Spleen (tissue), 11 donors: Measurements from ENCODE around the gene KLRF1. TPM values are rescaled to one million over a fixed set of nuclear protein-coding genes. Genes with fewer than 3 reads are reported as not detected.

Experiments used
- DNase-seq: peaks from one replicate; pipeline ENCODE4 v3.0.0-alpha.2; 2020
- H3K27ac ChIP-seq, 8 donors: fragments of 200-600 bp; sonication (generic) in 7 of 8; 1 replicate in 4 of 8; 2 replicates in 4 of 8; pipeline versions ENCODE4 v1.5.0 to v1.8.0; 2016 to 2021; ENCODE audit warnings: inconsistent platforms in 4 of 8, mild to moderate bottlenecking in 4 of 8, moderate library complexity in 1 of 8
- H3K27me3 ChIP-seq, 7 donors: fragments of 200-600 bp; sonication (generic) in 6 of 7; replicated peaks in 1 of 7; 1 replicate in 4 of 7; 2 replicates in 3 of 7; pipeline versions ENCODE4 v1.5.0 to v1.8.0; 2016 to 2021; ENCODE audit warnings: inconsistent platforms in 3 of 7, mild to moderate bottlenecking in 1 of 7
- H3K36me3 ChIP-seq, 6 donors: fragments of 200-600 bp; sonication (generic) in 5 of 6; 1 replicate in 4 of 6; 2 replicates in 2 of 6; pipeline versions ENCODE4 v1.5.0 to v1.8.0; 2016 to 2021; ENCODE audit warnings: inconsistent platforms in 2 of 6
- H3K4me1 ChIP-seq, 6 donors: fragments of 200-600 bp; sonication (generic) in 5 of 6; 1 replicate in 3 of 6; 2 replicates in 3 of 6; pipeline versions ENCODE4 v1.5.0 to v1.8.0; 2016 to 2021; ENCODE audit warnings: inconsistent platforms in 3 of 6
- H3K4me3 ChIP-seq, 8 donors: fragments of 200-600 bp; sonication (generic) in 7 of 8; 1 replicate in 4 of 8; 2 replicates in 4 of 8; pipeline versions ENCODE4 v1.5.0 to v1.8.0; 2016 to 2021; ENCODE audit warnings: inconsistent platforms in 4 of 8, mild to moderate bottlenecking in 4 of 8, moderate library complexity in 2 of 8
- H3K9me3 ChIP-seq, 8 donors: fragments of 200-600 bp; sonication (generic) in 7 of 8; 1 replicate in 4 of 8; 2 replicates in 4 of 8; pipeline versions ENCODE4 v1.5.0 to v1.8.0; 2016 to 2021; ENCODE audit warnings: inconsistent platforms in 4 of 8
- CTCF ChIP-seq, 11 experiments: fragments of 200-600 bp in 7 of 11; fragments of 450-650 bp in 4 of 11; sonication (generic) in 4 of 11; IDR thresholded peaks in 8 of 11; conservative IDR thresholded peaks in 3 of 11; 1 replicate in 7 of 11; 2 replicates in 4 of 11; pipeline versions ENCODE4 v1.4.0 to v1.8.0; 2016 to 2021; ENCODE audit warnings: antibody characterized with exemption in 11 of 11, inconsistent platforms in 4 of 11, mild to moderate bottlenecking in 1 of 11
- POLR2A ChIP-seq, 3 donors: fragments of 450-650 bp; IDR thresholded peaks; one replicate each; pipeline ENCODE4 v1.5.1; 2017; ENCODE audit warnings: antibody characterized with exemption in 3 of 3, mild to moderate bottlenecking in 1 of 3
- POLR2AphosphoS5 ChIP-seq, 3 donors: sonication (generic); formaldehyde crosslinking; IDR thresholded peaks; one replicate each; pipeline ENCODE4 v1.5.1; 2017; ENCODE audit warnings: antibody characterized with exemption in 3 of 3
- WGBS, 5 donors: extraction: QIAGEN DNeasy Blood & Tissue Kit in 3 of 5; methylation state at CpG; one replicate each; pipeline versions ENCODE4 v1.1.5 to v1.1.7; 2013 to 2018; 5-methylcytosine and 5-hydroxymethylcytosine counted together
- intact Hi-C: fragments of 100-400 bp; cut with DNase I; formaldehyde crosslinking; loops from one replicate; pipeline ENCODE4 v1.15.0; 2023; ENCODE audit warnings: low total_unique reads
- polyA plus RNA-seq, 3 donors: library from polyadenylated mRNA; stranded (reverse); fragments of 200-250 nt; gene quantifications; one replicate each; pipeline ENCODE4 v1.2.1, GENCODE V29; 2013
- total RNA-seq, 7 donors: library from RNA; depleted of rRNA in 3 of 7; stranded (reverse); fragments of >200 nt in 3 of 7; fragmentation: NEBNext Ultra II Directional in 4 of 7; extraction: Animal tissue kit (Norgen Biotek cat#: 25700) in 4 of 7; gene quantifications; one replicate each; pipeline versions ENCODE4 v1.1.0 to v1.2.1, GENCODE V29; 2016 to 2021
- donor health status: healthy with polysubstance abuse.
- donor health status: DM: no; HTN: no; CAD: no; lungs with moderate emphysema.
- donor health status: DM: no; HTN: no; CAD: no.
- donor health status: Bipolar disorder and iron deficiency.
- donor health status: healthy.
- donor health status: DM: no; HTN: no; CAD: no.
- donor health status: DM: yes; HTN: yes; CAD: no.

Gene KLRF1
- total and polyA plus RNA-seq, 10 donors = 7.9 to 22.6 (median 9.7) TPM

GRCh38 chr12:9782547-9783382 lies 44.5 kb upstream of the KLRF1 start:
- no peak for DNase-seq
- Histone ChIP-seq H3K9me3 (no peaks in the 10 kb centered on the region), H3K27me3 (no peaks in the 10 kb centered on the region), H3K4me3 (no peak overlapping the region), H3K27ac (no peak overlapping the region), H3K36me3 (no peaks in the 10 kb centered on the region), H3K4me1 (peaks cover 0 to 6% (median 2%) of the 10 kb centered on the region in 6 donors)
- TF ChIP-seq CTCF (IDR thresholded peaks at IDR 0.05 in 8 of 11, conservative IDR thresholded peaks at IDR 0.05 in 3 of 11) = no peak
- no peak for TF ChIP-seq POLR2AphosphoS5 (IDR thresholded peaks at IDR 0.05)
- no peak for TF ChIP-seq POLR2A (IDR thresholded peaks at IDR 0.05)
- whole genome bisulfite sequencing, 5 donors = 73 to 89% (median 83%) methylated on average over 7 of the region's 7 CpGs
- intact Hi-C loops = no loop called here

- Histone ChIP-seq H3K27me3 (no peaks in the 10 kb centered on the region), H3K27ac (no peak overlapping the region), H3K9me3 (no peaks in the 10 kb centered on the region), H3K4me1 (peaks cover 0 to 5% (median 1%) of the 10 kb centered on the region in 6 donors), H3K4me3 (no peak overlapping the region), H3K36me3 (no peaks in the 10 kb centered on the region)
- TF ChIP-seq POLR2A (IDR thresholded peaks at IDR 0.05) (no peak), CTCF (IDR thresholded peaks at IDR 0.05 in 8 of 11, conservative IDR thresholded peaks at IDR 0.05 in 3 of 11) (no peak), POLR2AphosphoS5 (IDR thresholded peaks at IDR 0.05) (no peak)
- 92 to 98% (median 97%) methylated on average over 2 of the region's 2 CpGs for WGBS, 5 donors
- intact Hi-C loops = no loop called here
- no peak for DNase-seq
Observed at GRCh38 chr12:9784326-9784725, 43.0 kb upstream of the KLRF1 start.

GRCh38 chr12:9784816-9785215 lies 42.5 kb upstream of the KLRF1 start:
- H3K27me3 ChIP-seq = no peaks in the 10 kb centered on the region
- DNase-seq = no peak
- no peaks in the 10 kb centered on the region for H3K36me3 ChIP-seq
- 66 to 91% (median 74%) methylated on average over 3 of the region's 3 CpGs for WGBS, 5 donors
- peaks cover 0 to 1% (median 0%) of the 10 kb centered on the region in 6 donors for H3K4me1 ChIP-seq
- no peak overlapping the region for H3K4me3 ChIP-seq
- intact Hi-C loops = no loop called here
- H3K27ac ChIP-seq = no peak overlapping the region
- H3K9me3 ChIP-seq = peaks cover 0 to 2% (median 0%) of the 10 kb centered on the region in 8 donors
- TF ChIP-seq POLR2A (IDR thresholded peaks at IDR 0.05) = no peak
- TF ChIP-seq POLR2AphosphoS5 (IDR thresholded peaks at IDR 0.05) = no peak
- TF ChIP-seq CTCF (IDR thresholded peaks at IDR 0.05 in 8 of 11, conservative IDR thresholded peaks at IDR 0.05 in 3 of 11) = no peak
